ENCODE measurements around the gene HEG1. TPM values are rescaled to one million over a fixed set of nuclear protein-coding genes. Genes with fewer than 3 reads are reported as not detected.
A peak's percentile ranks its signal among the peaks of the same experiment; 100 is the strongest.

HEG1 gene
- total RNA-seq, 5 donors from 2014 or later (not counting 1 experiment from before 2014, with no cell fraction given) = 22.6 to 27.6 (median 25.6) TPM

GRCh38 chr3:125051715-125052581, 3.8 kb downstream of the HEG1 start:
- Histone ChIP-seq H3K4me1 (ENCODE audit: control insufficient read depth in 1 of 2, extremely low read depth in 1 of 2, insufficient read depth in 2 of 2, low read length in 2 of 2) (peaks cover 43 to 74% of the 10 kb centered on the region in 2 experiments), H3K36me3 (ENCODE audit: control insufficient read depth in 2 of 2, extremely low read depth in 1 of 2, insufficient read depth in 1 of 2, low read length in 1 of 2) (peaks cover 3 to 6% of the 10 kb centered on the region in 2 donors), H3K9me3 (no peaks in the 10 kb centered on the region), H3K27me3 (replicated peaks in 1 of 2; ENCODE audit: control insufficient read depth in 2 of 2, extremely low read depth in 1 of 2, insufficient read depth in 2 of 2, low read length in 1 of 2) (peaks cover 0 to under 1% of the 10 kb centered on the region in 2 experiments), H3K4me3 (ENCODE audit: control insufficient read depth in 1 of 2, extremely low read depth in 1 of 2, low read length in 1 of 2) (peak overlapping the region; percentile 27 to 53), H3K27ac (ENCODE audit: low read length) (peak overlapping the region; percentile 84)
- Mint-ChIP-seq H3K4me3 (peak overlapping the region; percentile 52 to 95 (median 58)), H3K36me3 (peaks cover 16% of the 10 kb centered on the region), H3K27ac (peak overlapping the region; percentile 89 to 95), H3K4me1 (peaks cover 70 to 83% (median 79%) of the 10 kb centered on the region in 3 donors), H3K9me3 (no peaks in the 10 kb centered on the region), H3K27me3 (no peaks in the 10 kb centered on the region)
- CTCF ChIA-PET = interaction anchor here in 1 of 2 donors (0.6 to 1.6 kb wide), 6 partner anchors 16 to 159 kb away, joined by 3 to 5 read pairs (median 3); no protein-coding TSS in a partner anchor
- ATAC-seq (replicated peaks in 1 of 4) (peak; percentile 59 to 82 (median 60)), DNase-seq (peak; percentile 40 to 91 (median 79))
- 4% methylated on average over 7 of the region's 14 CpGs for WGBS (ENCODE audit: insufficient coverage)
- POLR2A ChIA-PET = interaction anchor here (0.6 to 1.4 kb wide), 2 partner anchors 48 to 49 kb away, joined by 3 read pairs; no protein-coding TSS in a partner anchor

DNA sequence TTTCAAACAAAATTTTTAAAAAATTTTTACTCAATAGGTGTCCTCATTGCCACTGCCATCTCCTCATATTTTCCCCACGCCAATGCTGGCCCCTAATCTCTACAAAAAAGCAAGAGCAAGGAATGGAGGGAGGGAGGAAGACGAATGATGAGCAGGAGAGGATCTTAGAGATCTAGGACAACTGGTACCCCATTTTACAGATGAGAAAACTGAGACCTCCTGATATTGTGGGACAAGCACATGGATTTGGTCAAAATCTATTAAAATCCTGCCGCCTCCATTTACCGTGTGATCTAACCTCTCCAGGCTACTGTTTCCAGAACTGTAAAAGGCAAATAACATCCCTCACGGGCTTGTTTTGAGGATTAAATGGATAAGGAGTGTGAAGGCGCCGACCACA, 4.6 kb downstream of the HEG1 start:
- peak overlapping the region; percentile 84 for H3K27ac ChIP-seq (ENCODE audit: low read length)
- no peaks in the 10 kb centered on the region for H3K27me3 ChIP-seq (replicated peaks in 1 of 2; ENCODE audit: control insufficient read depth in 2 of 2, extremely low read depth in 1 of 2, insufficient read depth in 2 of 2, low read length in 1 of 2)
- H3K36me3 Mint-ChIP-seq = peaks cover 19% of the 10 kb centered on the region
- H3K27ac Mint-ChIP-seq = peak overlapping the region; percentile 89 to 95
- H3K9me3 ChIP-seq = no peaks in the 10 kb centered on the region
- no peak overlapping the region for H3K4me3 ChIP-seq (ENCODE audit: control insufficient read depth in 1 of 2, extremely low read depth in 1 of 2, low read length in 1 of 2)
- ChIA-PET POLR2A (no interaction called here), CTCF (no interaction called here)
- no peak for ATAC-seq (replicated peaks in 1 of 4)
- H3K4me1 ChIP-seq (ENCODE audit: control insufficient read depth in 1 of 2, extremely low read depth in 1 of 2, insufficient read depth in 2 of 2, low read length in 2 of 2) = peaks cover 43 to 69% of the 10 kb centered on the region in 2 experiments
- H3K4me1 Mint-ChIP-seq = peaks cover 71 to 78% (median 76%) of the 10 kb centered on the region in 3 donors
- DNase-seq = no peak
- peaks cover 3 to 6% of the 10 kb centered on the region in 2 donors for H3K36me3 ChIP-seq (ENCODE audit: control insufficient read depth in 2 of 2, extremely low read depth in 1 of 2, insufficient read depth in 1 of 2, low read length in 1 of 2)
- peak overlapping the region; percentile 52 to 95 (median 58) for H3K4me3 Mint-ChIP-seq
- H3K9me3 Mint-ChIP-seq = no peaks in the 10 kb centered on the region
- no peaks in the 10 kb centered on the region for H3K27me3 Mint-ChIP-seq
- 100% methylated on average over 1 of the region's 7 CpGs for WGBS (ENCODE audit: insufficient coverage)

DNA sequence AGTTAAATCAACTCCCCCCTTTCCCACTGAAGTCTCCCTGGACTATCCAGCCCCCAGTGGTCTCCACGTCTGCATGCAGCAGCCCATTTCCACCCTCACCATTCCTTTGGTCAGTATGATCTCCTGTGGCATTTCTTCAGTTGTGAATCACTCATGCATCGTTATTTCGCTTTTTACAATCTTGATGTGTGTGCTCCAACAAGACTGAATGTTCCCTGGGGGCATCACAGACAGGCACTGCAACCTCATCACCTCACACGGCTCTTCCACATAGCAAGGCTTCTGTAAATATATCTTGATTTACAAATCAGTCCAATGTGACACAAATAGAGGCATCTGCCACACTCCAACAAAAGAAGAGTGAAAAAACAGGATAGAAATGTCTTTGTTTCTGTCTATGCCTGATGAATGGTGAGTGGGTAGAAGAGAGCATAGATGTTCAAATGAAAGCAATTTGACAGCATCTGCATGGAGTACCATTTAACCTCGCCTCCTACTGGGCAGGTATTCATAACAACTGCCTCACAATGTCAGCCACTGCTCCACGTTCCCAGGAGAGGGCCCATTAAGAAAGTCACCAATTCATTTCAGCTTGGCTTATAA, 5.2 kb downstream of the HEG1 start:
- H3K4me1 Mint-ChIP-seq = peaks cover 72 to 78% (median 77%) of the 10 kb centered on the region in 3 donors

GRCh38 chr3:125048282-125048681, 7.5 kb downstream of the HEG1 start:
- H3K4me3 Mint-ChIP-seq = peak overlapping the region in 1 of 3 donors; percentile 22
- no peaks in the 10 kb centered on the region for H3K27me3 Mint-ChIP-seq
- Histone ChIP-seq H3K4me1 (ENCODE audit: control insufficient read depth in 1 of 2, extremely low read depth in 1 of 2, insufficient read depth in 2 of 2, low read length in 2 of 2) (peaks cover 26 to 51% of the 10 kb centered on the region in 2 experiments), H3K4me3 (ENCODE audit: control insufficient read depth in 1 of 2, extremely low read depth in 1 of 2, low read length in 1 of 2) (no peak overlapping the region), H3K27me3 (replicated peaks in 1 of 2; ENCODE audit: control insufficient read depth in 2 of 2, extremely low read depth in 1 of 2, insufficient read depth in 2 of 2, low read length in 1 of 2) (no peaks in the 10 kb centered on the region), H3K27ac (ENCODE audit: low read length) (no peak overlapping the region), H3K36me3 (ENCODE audit: control insufficient read depth in 2 of 2, extremely low read depth in 1 of 2, insufficient read depth in 1 of 2, low read length in 1 of 2) (peaks cover 6 to 10% of the 10 kb centered on the region in 2 donors), H3K9me3 (no peaks in the 10 kb centered on the region)
- ATAC-seq (replicated peaks in 1 of 4) (no peak), DNase-seq (no peak)
- H3K36me3 Mint-ChIP-seq = peaks cover 19% of the 10 kb centered on the region
- peaks cover 59 to 63% (median 61%) of the 10 kb centered on the region in 3 donors for H3K4me1 Mint-ChIP-seq
- ChIA-PET POLR2A (no interaction called here), CTCF (no interaction called here)
- 96% methylated on average over 3 of the region's 3 CpGs for WGBS (ENCODE audit: insufficient coverage)
- no peaks in the 10 kb centered on the region for H3K9me3 Mint-ChIP-seq
- peak overlapping the region in 1 of 2 donors; percentile 9 for H3K27ac Mint-ChIP-seq

More for the DNA sequence above, 5.2 kb downstream of the HEG1 start:
- Mint-ChIP-seq H3K36me3 (peaks cover 19% of the 10 kb centered on the region), H3K27me3 (no peaks in the 10 kb centered on the region), H3K4me3 (peak overlapping the region in 1 of 3 donors; percentile 95), H3K9me3 (no peaks in the 10 kb centered on the region), H3K27ac (peak overlapping the region; percentile 89 to 95)
- Histone ChIP-seq H3K27ac (ENCODE audit: low read length) (peak overlapping the region; percentile 84), H3K4me1 (ENCODE audit: control insufficient read depth in 1 of 2, extremely low read depth in 1 of 2, insufficient read depth in 2 of 2, low read length in 2 of 2) (peaks cover 43 to 68% of the 10 kb centered on the region in 2 experiments), H3K27me3 (replicated peaks in 1 of 2; ENCODE audit: control insufficient read depth in 2 of 2, extremely low read depth in 1 of 2, insufficient read depth in 2 of 2, low read length in 1 of 2) (no peaks in the 10 kb centered on the region), H3K4me3 (ENCODE audit: control insufficient read depth in 1 of 2, extremely low read depth in 1 of 2, low read length in 1 of 2) (no peak overlapping the region), H3K9me3 (no peaks in the 10 kb centered on the region), H3K36me3 (ENCODE audit: control insufficient read depth in 2 of 2, extremely low read depth in 1 of 2, insufficient read depth in 1 of 2, low read length in 1 of 2) (peaks cover 3 to 6% of the 10 kb centered on the region in 2 donors)
- no peak for DNase-seq
- WGBS (ENCODE audit: insufficient coverage) = 96% methylated on average over 4 of the region's 6 CpGs
- CTCF ChIA-PET = no interaction called here
- POLR2A ChIA-PET = no interaction called here
- ATAC-seq (replicated peaks in 1 of 4) = no peak

- Mint-ChIP-seq H3K27ac (no peak overlapping the region), H3K4me1 (peaks cover 44 to 54% (median 48%) of the 10 kb centered on the region in 3 donors), H3K4me3 (no peak overlapping the region), H3K36me3 (peaks cover 32% of the 10 kb centered on the region), H3K27me3 (no peaks in the 10 kb centered on the region), H3K9me3 (no peaks in the 10 kb centered on the region)
- Histone ChIP-seq H3K36me3 (ENCODE audit: control insufficient read depth in 2 of 2, extremely low read depth in 1 of 2, insufficient read depth in 1 of 2, low read length in 1 of 2) (peaks cover 6 to 19% of the 10 kb centered on the region in 2 donors), H3K4me3 (ENCODE audit: control insufficient read depth in 1 of 2, extremely low read depth in 1 of 2, low read length in 1 of 2) (no peak overlapping the region), H3K27ac (ENCODE audit: low read length) (no peak overlapping the region), H3K27me3 (replicated peaks in 1 of 2; ENCODE audit: control insufficient read depth in 2 of 2, extremely low read depth in 1 of 2, insufficient read depth in 2 of 2, low read length in 1 of 2) (no peaks in the 10 kb centered on the region), H3K9me3 (no peaks in the 10 kb centered on the region), H3K4me1 (ENCODE audit: control insufficient read depth in 1 of 2, extremely low read depth in 1 of 2, insufficient read depth in 2 of 2, low read length in 2 of 2) (peaks cover 6 to 29% of the 10 kb centered on the region in 2 experiments)
- CTCF ChIA-PET = no interaction called here
- POLR2A ChIA-PET = no interaction called here
- WGBS (ENCODE audit: insufficient coverage) = 83% methylated on average over 2 of the region's 2 CpGs
- ATAC-seq (replicated peaks in 1 of 4) = no peak
- DNase-seq = no peak
Observed at GRCh38 chr3:125045965-125046364, 9.8 kb downstream of the HEG1 start.

- POLR2A ChIA-PET = no interaction called here
- WGBS (ENCODE audit: insufficient coverage) = 86% methylated on average over 4 of the region's 5 CpGs
- peaks cover 39 to 53% (median 41%) of the 10 kb centered on the region in 3 donors for H3K4me1 Mint-ChIP-seq
Observed at GRCh38 chr3:125045194-125045593, 10.6 kb downstream of the HEG1 start.

More at GRCh38 chr3:125045194-125045593, 10.6 kb downstream of the HEG1 start:
- H3K27me3 Mint-ChIP-seq = no peaks in the 10 kb centered on the region
- peaks cover 6 to 19% of the 10 kb centered on the region in 2 donors for H3K36me3 ChIP-seq (ENCODE audit: control insufficient read depth in 2 of 2, extremely low read depth in 1 of 2, insufficient read depth in 1 of 2, low read length in 1 of 2)
- peaks cover 0 to 21% of the 10 kb centered on the region in 2 experiments for H3K4me1 ChIP-seq (ENCODE audit: control insufficient read depth in 1 of 2, extremely low read depth in 1 of 2, insufficient read depth in 2 of 2, low read length in 2 of 2)
- H3K27me3 ChIP-seq (replicated peaks in 1 of 2; ENCODE audit: control insufficient read depth in 2 of 2, extremely low read depth in 1 of 2, insufficient read depth in 2 of 2, low read length in 1 of 2) = no peaks in the 10 kb centered on the region
- H3K4me3 ChIP-seq (ENCODE audit: control insufficient read depth in 1 of 2, extremely low read depth in 1 of 2, low read length in 1 of 2) = no peak overlapping the region
- H3K9me3 ChIP-seq = no peaks in the 10 kb centered on the region
- H3K36me3 Mint-ChIP-seq = peaks cover 27% of the 10 kb centered on the region
- no peak overlapping the region for H3K27ac Mint-ChIP-seq
- no peak overlapping the region for H3K4me3 Mint-ChIP-seq
- H3K27ac ChIP-seq (ENCODE audit: low read length) = no peak overlapping the region
- DNase-seq (no peak), ATAC-seq (replicated peaks in 1 of 4) (no peak)
- no peaks in the 10 kb centered on the region for H3K9me3 Mint-ChIP-seq
- CTCF ChIA-PET = no interaction called here

Data from T-cell (primary cell).